Stimulated activated CD8-positive, alpha-beta memory T cell treated with anti-CD3 and anti-CD28 coated beads, Interleukin-15, amount 100 ng/mL, for 24 hours (primary cell): ENCODE results near the gene SLCO6A1.
"Not testable (repeated sequence)": the region's sequence is repeated elsewhere in the genome, so short reads cannot be mapped to it uniquely, and the experiment has no call there.

Experiments used
- DNase-seq: peaks from one replicate; pipeline ENCODE4 v3.0.0-alpha.2; 2020; ENCODE audit warnings: low read depth

SLCO6A1 gene, protein sequence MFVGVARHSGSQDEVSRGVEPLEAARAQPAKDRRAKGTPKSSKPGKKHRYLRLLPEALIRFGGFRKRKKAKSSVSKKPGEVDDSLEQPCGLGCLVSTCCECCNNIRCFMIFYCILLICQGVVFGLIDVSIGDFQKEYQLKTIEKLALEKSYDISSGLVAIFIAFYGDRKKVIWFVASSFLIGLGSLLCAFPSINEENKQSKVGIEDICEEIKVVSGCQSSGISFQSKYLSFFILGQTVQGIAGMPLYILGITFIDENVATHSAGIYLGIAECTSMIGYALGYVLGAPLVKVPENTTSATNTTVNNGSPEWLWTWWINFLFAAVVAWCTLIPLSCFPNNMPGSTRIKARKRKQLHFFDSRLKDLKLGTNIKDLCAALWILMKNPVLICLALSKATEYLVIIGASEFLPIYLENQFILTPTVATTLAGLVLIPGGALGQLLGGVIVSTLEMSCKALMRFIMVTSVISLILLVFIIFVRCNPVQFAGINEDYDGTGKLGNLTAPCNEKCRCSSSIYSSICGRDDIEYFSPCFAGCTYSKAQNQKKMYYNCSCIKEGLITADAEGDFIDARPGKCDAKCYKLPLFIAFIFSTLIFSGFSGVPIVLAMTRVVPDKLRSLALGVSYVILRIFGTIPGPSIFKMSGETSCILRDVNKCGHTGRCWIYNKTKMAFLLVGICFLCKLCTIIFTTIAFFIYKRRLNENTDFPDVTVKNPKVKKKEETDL

DNA sequence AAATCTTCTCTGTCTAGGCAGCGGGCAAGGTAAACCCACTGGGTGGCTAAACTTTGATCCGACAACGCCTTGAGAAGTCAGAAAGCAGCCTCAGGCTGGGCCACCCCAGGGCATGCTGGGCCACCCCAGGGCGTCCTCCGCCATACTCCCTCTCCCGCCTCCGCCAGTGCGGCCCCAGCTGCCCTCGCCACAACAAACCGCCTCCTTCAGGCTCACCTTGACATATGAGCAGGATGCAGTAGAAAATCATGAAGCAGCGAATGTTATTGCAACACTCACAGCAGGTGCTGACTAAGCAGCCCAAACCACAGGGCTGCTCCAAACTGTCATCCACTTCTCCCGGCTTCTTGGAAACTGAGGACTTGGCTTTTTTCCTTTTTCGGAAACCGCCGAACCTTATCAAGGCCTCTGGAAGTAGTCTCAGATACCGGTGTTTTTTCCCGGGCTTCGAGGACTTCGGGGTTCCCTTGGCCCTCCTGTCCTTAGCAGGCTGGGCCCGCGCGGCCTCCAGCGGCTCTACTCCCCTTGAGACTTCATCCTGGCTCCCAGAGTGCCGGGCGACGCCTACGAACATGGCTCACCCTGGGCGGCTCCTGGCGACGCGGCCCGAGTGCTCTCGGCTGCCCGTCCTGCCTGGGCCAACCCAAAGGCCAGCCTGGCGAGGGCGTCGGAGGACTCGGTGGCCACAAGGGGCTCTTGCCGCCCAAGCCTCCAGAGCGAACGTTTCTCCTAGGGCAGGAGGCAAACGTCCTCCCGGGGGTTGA, at the start of gene SLCO6A1:
SLCO6A1 (minus strand) TSS at position 731 of the 764 bp plus-strand sequence; CDS start at position 574, 157 bp downstream.
- DNase-seq, result no peak

DNA sequence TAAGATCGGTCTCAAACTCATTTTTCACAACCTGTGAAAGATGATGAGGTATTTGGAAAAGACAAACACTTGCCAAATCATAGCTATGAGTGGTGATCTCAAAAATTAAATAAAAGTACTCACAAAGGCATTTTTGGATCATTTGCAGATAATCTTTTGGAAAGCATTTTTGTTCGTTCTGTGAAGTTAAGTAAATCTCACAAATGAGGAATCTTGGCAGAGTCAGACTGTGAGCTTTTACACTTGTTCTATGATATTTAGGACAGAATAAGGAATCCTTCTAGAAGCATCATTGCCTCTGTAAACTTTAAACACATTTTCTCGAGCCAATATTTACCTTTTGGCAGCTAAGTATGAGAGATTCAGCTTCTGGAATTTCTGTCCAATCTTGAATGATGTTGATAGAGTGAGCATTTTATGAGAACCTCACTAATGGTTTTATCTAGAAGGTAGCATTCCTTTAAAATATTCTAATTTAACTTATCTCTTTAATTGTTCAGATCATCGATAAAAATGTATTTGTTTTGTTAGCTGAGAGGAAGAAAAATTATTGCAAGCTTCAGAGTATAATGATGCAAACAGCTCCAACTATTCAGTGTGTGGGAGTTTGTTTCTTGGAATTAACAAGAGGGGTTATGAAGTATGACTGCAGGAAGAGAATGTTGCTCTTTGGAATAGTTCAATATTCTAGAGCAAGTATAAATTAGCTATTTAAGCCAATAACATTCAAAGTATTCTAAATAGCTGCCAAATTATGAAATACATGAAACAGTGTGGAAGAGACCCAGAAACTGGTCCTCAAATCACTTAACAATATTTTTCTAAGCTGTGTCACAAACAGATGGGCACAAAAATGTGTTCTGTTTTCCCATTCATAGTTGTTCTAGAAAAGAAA, 48.6 kb upstream of the SLCO6A1 start:
- DNase-seq, result no peak

DNA sequence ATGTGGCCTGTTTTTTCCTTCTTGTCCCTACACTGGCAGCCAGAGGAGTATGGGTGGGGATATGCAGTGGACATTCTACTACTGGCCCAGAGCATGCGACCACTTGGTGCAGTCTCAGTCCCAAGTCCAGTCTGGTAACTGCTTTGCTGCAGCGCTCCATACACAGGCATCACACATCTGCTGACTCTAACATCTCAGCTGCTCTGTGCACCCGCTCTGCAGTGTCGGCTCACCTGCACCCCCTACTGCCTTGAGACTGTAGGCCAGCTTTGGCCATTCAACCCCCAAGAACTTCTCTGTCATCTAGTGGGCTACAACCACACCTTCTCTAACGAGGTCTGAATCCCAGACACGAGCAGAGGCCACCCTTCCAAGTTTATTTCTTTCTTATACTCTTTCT, 46.4 kb upstream of the SLCO6A1 start:
- DNase-seq, result no peak

DNA sequence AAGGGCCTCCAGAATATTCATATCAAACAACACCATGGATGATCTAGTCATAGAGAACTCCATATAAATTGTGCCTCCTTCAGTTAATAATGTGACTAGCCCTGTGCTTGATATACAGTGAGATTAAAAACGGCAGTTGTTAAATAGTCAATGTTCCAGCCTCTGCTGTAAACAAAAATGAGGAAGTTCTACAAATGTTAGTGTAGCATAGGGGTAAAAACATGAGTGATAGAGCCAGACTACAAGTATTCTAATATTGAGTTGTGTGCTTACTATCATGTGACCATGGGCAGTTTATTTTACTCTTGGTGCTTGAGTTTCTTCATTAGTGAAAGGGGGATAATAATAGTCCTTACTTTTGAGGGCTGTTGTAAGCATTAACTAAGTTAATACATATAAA, 43.3 kb upstream of the SLCO6A1 start:
- DNase-seq, result no peak

DNA sequence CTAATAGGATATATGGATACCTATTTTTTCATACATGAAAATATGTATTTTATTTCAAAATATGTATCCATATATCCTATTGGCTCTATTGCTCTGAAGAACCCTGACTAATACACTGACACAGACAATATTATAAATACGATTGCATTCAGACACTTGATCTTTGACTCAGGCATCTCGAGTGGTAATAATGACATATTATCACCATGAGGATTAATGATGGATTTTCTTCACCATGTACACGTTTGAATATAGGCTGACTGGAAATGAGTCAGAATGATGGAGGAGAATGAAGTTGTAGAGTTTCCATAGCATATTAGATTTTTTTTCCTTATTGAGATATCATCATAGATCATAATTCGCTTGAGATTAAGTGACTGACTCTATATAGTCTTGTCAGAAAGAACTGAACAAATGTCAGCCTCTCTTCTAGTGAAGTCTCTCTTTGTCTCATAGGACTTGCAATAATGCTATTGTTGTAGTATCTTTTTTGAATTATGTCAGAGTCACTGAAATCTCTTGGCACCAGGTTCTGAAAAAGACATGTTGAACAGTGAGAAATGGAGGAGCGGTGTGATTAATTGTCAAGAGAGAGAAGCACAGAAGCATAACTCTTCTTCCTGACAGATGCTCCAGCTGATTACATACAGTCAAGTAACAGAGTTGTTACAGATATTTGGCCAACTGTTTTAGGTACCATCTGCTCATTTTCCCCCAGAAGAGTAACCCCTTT, 41.4 kb upstream of the SLCO6A1 start:
- DNase-seq, result no peak

DNA sequence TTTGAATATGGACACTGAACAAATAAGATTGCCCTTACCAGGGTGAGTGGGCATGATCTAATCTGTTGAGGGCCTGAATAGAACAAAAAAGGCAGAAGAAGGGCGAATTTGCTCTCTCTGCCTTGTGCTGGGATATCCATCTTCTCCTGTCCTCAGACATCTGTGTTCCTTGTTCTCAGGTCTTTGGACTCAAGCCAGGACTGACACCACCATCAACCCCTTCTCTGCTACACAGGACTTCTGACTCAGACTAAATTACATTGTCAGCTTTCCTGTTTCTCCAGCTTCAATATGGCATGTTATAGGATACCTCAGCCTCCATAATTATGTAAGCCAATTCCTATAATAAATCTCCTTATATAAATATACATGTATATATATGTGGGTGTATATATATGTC, 40.8 kb upstream of the SLCO6A1 start:
- no peak for DNase-seq

DNA sequence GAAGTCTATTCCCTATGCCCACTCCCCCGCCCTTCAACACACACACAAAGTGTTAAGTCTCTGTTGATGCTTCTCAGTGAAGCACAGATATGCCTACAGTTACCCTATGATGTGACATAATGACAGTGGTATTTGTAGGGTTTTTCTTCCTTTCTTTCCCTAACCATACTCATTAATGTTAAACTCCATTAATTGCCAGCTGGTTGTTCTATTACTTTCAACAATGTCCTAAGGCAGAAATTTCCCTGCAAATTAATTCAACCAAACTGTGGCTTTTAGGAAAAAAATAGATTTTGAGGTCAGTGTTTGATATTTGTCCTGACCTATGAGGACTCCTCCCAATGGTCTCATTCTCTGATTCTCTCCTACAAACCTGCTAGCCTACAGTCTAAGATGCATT, 38.2 kb upstream of the SLCO6A1 start:
- no peak for DNase-seq

DNA sequence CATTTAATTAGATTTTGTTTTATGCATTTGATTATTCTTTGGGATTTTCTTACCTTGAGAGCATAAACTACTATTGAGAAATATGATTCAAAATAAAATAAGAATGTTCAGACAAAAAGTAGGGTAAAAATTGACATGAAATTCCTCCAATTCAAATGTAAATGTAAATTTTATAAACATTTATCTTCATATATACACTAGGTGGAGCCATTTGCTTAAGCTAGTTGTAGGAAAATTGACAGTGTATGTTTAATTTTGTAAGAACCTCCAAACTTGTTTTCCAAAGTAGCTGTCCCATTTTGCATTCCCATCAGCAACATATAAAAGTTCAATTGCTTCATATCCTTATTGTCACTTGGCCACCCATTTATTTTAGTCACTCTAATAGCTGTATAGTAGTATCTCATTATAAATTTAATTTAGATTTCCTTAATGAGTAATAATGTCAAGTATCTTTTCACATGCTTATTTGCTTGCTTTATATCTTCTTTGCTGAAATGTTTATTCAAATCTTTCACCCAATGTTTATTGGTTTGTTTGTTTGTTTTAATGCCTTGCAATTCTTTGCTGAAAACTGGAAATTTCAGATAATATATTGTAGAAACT, 37.6 kb upstream of the SLCO6A1 start:
- DNase-seq, result no peak

DNA sequence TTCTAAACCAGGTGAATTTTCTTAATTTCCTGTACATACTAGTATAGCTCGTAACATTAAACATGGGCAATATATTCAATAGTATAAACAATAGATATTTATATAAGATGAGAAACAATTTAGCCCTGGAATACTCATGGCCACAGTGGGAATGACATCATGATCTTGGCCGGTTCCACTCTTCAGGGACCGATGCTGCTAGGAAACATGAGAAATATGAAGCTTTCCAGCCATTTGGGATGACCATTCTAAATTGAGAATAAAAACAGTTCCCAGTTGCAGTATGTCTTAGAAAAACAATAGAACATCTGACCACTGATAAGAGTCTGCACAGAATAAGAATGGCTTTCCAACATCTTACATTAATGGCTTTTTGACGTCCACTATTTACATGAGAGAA, 33.3 kb upstream of the SLCO6A1 start:
- no peak for DNase-seq

DNA sequence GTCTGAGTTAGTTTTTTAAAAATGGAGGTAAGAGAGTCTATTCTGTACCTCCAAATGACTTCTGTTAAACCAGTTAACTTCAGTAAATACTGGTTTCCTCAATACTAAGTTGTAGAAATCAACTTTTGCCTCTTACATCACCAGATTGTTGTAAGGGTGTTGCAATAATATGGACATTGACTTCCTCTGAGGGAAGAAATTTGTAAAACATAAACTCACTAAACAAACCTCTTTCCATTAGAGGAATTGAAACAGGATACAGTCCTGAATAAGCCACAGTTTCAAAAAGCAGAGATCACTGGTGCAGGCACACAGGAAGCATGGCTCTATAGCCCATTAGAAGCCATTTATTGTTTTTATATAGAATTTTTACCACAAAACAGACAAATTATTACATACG, 32.7 kb upstream of the SLCO6A1 start:
- DNase-seq, result no peak

DNA sequence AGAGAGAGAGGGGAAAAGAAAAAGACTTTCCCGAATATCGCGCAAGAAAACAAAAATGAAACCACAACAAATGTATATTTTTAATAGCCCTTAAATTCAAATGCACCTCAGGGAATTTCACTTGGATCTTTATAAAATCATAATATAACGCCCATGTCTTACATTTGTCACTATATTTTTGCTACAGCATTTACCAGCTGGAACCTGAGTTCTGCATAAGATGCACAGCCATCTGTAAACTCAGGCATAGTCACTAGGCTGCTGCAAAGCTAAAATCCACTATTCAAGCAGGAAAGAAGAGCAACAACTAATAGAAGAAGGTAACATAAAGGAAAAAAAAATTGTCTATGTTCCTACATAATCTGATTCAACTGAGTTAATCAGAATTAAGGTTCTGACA, 30.6 kb upstream of the SLCO6A1 start:
- no peak for DNase-seq

DNA sequence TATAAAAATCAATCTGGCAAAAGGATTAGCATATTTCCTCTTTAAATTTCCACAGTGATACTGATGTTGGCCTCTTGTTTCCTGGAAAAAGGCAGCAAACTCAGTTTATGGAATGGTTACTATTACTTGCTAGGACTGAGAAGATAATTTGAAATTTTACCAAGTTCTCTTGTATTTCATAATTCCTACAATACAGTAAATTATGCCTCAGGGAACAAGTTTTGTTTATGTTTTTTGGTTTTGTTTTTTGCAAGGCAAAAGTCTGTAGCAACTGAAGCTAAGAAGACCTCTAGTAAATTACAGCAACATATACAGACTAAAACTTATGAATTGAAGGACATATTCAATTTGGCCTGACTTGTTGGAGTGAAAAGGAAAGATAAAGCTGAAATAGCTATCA, 30.2 kb upstream of the SLCO6A1 start:
- no peak for DNase-seq

DNA sequence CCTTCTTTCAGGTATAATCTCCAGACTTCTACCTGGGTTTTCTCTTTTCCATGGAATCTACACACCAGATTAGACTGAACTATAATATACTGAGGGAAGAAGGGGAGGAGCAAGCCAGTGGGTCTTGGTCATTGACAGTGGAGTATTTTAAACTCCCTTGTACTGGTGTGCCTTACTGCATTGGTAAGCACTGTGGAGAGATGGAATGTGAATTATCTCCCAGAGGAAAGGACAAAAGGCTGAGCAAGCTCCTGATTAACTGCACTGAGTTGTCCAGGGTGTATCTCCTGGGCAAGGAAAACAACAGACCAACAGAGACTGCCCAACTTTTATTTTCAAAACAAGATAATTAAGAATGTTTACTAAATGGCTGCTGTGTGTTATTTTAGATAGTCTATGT, 29.8 kb upstream of the SLCO6A1 start:
- no peak for DNase-seq

DNA sequence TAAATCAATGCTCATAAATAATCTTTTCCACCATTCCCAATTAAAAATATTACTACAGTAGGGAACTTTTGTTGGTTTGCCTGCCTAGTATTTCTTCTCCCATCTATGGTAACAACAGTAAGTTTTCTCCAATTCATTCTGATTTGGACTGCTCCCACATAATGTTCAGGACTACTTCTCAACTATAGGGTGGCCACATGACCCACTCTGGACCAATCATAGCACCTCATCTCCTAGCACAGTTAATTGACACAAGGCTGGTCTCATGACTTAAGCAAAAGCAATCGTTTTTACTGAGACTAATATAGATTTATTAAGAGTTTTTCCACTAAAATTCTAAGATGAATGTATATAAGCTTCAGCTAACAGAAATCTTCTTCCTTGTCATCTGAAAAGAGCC, 28.7 kb upstream of the SLCO6A1 start:
- DNase-seq, result no peak

DNA sequence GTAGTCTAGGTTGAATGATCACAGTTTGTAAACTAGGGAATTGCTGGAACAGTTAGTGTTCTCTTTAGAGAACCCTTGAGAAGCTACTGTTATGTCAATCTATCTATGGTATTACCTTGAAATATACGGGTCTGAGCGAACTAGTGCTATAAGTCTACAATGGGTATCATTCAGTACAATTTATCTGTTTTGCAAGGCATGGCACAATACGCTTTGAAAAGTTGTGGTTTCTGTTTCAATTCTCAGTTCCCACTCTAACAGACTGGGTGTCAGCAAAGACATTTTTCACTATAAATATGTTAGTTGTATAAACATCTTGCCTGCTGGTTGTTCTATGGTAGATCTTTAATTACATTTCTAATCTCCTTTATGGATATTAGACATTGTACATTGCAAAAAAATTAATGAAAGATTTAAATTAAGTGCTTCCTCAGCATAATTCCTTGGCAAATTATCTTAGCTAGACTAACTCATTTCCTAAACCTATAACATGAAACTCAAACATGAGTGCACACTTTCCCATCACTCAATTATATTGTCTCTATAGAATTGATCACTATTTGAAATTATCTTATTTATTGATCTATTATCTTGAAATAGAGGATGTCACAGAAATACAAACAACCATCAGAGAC, 24.9 kb upstream of the SLCO6A1 start:
- DNase-seq, result no peak

DNA sequence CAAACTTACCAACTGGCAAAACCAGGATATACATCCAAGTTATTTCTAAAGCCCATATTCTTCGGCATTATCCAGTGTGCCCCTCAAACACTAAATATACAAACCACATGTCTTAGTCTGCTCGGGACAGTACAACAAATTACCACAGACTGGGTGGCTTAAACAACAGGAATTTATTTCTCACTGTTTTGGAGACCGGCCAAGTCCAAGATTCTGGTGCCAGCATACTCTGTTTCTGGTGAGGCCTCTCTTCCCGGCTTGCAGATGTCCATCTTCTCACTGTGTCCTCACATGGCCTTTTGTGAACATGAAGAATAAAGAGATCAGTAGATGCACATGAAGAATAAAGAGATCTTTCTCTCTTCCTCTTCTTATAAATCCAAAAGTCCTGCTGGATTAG, 12.9 kb upstream of the SLCO6A1 start:
- no peak for DNase-seq

DNA sequence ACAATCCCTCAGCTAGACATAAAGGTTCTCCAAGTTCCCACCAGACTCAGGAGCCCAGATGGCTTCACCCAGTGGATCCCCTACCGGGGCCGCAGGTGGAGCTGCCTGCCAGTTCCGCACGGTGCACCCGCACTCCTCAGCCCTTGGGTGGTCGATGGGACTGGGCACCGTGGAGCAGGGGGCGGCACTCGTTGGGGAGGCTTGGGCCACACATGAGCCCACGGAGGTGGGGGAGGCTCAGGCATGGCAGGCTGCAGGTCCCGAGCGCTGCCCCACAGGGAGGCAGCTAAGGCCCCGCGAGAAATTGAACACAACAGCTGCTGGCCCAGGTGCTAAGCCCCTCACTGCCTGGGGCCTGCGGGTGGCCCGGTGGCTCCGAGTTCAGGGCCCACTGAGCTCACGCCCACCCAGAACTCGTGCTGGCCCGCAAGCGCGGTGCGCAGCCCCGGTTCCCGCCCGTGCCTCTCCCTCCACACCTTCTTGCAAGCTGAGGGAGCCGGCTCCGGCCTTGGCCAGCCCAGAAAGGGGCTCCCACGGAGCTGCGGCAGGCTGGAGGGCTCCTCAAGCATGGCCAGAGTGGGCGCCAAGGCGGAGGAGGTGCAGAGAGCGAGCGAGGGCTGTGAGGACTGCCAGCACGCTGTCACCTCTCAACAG, 7.4 kb downstream of the SLCO6A1 start:
- not testable (repeated sequence) for DNase-seq

DNA sequence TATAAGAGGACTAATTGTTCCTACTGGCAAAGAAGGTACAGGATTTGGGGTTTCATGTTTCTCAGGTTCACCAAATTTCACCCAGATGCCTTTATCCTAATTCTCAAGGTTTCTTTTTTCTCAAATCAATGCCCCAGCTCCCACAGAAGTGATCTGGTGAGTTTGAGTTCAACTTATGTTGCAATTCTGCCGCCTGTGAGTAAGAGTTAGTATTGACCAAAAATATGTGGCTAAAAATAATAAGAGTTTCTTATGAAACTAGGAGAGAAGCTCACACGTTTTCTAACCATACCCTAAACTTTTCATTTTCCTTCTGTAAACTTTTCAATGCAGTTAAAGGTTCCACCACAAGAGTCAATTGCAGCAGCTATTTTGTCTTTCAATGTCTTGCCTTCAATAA, 15.1 kb downstream of the SLCO6A1 start:
- DNase-seq, result no peak

DNA sequence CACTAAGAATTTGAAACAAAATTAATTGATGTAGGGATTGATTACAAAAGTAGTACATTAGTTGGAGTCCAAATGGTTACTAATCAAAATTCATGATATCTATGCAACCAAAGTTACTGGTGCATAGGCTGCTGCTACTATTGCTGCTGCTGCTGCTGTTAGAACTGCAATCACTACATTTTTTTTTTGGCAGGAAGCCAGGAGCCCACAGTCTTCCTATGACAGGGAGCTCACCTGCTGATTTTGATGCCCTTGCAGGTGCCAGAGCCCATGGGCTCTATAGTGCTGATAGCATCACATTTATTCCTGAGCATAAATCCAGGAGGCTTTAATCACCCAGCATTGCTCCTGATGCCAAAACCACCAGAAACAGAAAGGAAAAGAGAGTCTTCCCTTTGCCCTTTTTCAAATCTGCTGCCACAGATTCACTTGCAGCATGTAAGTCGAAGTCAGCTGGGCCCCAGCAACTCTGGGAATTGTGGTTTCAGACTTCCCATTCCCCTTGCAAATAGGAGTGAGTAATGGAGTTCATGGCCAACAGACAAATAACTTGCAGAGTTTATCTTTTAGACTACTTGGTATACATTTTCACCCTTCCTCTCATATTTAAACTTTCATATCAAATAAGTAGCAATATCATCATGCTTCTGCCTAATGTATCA, 17.6 kb downstream of the SLCO6A1 start:
- no peak for DNase-seq
